ENCODE data around the gene BRD9.
A peak's percentile ranks its signal among the peaks of the same experiment; 100 is the strongest.
"Not testable (repeated sequence)": the region's sequence is repeated elsewhere in the genome, so short reads cannot be mapped to it uniquely, and the experiment has no call there.

The BRD9 gene

GRCh38 chr5:892394-893136, at the start of gene BRD9, which contains the start of gene TRIP13:
BRD9 (minus strand) TSS chr5:892801; CDS start chr5:892657, 144 bp downstream.
TRIP13 (plus strand) TSS chr5:892884; CDS start chr5:892999, 115 bp downstream.
- peak; percentile 85 to 88 for DNase-seq

- DNase-seq = not testable (repeated sequence)
Observed at GRCh38 chr5:940741-941140, 48.1 kb upstream of the BRD9 start.

DNA sequence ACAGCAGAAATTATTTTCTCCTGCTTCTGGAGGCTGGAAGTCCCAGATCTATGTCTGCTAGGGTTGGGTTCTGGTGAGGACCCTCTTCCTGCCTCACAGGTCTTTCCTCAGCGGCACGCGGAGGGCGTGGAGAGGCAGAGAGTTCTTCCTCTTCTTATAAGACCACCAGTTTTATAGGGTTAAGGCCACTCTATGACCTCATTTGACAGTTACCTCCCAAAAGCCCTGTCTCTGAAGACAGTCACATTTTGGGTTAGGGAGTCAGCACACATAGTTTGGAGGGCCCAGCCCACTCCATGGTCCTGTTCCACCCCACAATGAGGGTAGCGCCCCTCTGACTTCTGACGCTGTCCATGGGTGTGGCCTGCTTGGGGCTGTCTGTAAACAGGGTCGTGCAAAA, 46.8 kb upstream of the BRD9 start:
- DNase-seq = no peak

GRCh38 chr5:937151-937924, 44.7 kb upstream of the BRD9 start:
- no peak for DNase-seq

DNA sequence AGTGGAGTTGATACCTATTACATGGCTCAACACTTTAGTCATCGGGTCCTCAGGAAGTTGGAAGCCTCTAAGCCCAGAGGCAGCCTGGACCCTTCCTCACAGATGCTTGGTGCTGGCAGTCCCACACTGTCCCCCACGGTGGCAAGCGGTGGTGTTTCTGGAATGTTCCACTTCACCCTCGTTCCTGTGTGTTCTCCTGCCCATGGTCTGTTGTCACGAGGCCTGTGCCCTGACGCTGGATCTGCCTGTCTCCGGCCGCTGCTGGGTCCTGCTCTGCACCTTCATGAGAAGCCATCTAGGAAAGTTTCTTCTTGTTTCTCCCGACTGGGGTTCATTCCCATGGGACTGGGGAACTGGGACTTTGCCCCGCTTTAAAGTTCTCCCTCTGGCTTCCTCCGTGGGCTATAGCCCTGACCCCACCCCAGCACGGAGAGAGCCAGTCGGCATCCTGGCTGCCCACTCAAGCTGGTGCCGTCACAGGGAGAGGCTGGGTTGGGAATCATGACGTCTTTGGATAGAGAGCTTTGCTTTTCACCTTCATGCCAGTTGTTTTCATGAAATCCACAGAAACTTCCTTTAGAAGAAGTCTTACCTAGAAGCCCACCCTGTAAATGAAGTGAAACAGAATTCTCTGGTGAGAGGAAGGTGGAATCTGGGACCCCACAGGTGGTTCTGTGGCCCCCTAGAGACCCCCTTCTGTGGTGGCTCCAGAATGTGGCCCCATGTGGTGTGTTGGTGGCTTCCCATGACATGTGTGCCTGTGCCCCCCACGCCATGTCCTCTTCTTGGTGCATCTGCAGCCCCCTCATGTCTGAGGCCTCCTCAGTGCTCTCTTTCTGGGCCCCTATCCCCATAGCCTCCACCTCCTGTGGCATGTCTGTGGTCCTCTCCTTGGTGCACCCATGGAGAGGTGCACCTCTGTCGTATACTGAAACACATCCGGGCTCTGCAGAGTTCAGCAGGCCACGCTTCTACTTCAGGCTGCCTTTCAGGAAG, 43.8 kb upstream of the BRD9 start:
- peak in 1 of 2 donors; percentile 8 for DNase-seq

DNA sequence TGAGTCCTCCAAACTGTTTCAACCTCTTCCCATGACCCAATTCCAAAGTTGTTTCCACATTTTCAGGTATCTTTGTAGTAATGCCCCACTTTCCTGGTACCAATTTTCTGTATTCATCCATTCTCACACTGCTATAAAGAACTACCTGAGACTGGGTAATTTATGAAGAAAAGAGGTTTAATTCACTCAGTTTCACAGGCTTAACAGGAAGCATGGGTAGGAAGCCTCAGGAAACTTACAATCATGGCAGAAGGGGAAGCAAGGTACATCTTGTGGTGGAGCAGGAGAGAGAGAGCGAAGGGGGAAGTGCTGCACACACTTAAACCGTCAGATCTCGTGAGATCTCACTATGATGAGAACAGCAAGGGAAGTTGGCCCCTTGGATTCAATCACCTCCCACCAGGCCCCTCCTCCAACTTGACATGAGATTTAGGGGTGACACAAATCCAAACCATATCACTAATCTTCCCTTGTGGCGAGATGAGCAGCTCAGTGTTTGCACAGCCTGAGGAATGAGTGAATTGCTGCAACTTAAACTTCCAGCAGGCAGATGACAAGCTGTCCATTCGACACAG, 43.0 kb upstream of the BRD9 start:
- no peak for DNase-seq

GRCh38 chr5:934381-934967, 41.9 kb upstream of the BRD9 start:
- not testable (repeated sequence) for DNase-seq

DNA sequence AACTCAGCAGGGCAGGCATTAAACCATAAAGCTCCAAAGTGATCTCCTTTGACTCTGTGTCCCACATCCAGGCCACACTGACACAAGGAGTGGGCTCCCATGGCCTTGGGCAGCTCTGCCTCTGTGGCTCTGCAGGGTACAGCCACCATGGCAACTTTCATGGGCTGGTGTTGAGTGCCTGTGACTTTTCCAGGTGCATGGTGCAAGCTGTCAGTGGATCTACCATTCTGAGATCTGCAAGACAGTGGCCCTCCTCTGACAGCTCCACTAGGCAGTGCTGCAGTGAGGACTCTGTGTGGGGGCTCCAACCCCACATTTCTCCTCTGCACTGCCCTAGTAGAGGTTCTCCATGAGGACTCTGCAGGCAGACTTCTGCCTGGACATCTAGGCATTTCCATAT, 41.4 kb upstream of the BRD9 start:
- not testable (repeated sequence) for DNase-seq

- DNase-seq = no peak
Observed at GRCh38 chr5:933251-933861, 40.8 kb upstream of the BRD9 start.

GRCh38 chr5:932628-933250, 40.1 kb upstream of the BRD9 start:
- DNase-seq = no peak

- no peak for DNase-seq
Observed at GRCh38 chr5:932151-932627, 39.6 kb upstream of the BRD9 start.

DNA sequence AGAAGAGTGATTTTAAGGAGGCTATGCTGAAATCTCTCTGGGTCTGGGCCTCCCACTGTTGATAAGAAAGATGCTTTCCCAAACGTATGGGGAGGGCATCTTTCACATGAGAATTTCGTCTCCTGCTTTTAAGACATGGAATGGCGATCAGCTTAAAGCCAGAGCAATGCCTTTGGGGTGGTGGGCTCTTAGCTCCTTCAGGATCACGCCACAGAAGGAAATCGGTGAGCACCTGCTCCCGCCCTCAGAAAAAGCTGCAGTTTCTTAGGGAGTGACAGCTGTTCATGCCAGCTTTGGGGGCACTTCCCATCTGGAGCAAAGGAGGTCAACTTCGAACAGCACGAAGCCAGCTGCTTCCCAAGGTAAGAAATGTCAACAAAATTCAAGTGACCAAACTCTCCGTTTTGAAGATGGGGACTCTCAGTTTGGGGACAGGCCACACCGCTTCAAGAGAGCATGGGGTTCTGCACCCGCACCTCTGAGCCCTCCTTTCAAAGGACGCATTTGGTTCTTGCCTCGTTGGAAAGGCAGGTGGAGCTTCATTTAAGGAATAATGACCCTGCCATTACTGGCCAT, 39.1 kb upstream of the BRD9 start:
- no peak for DNase-seq

- DNase-seq = no peak
Observed at GRCh38 chr5:930866-931265, 38.3 kb upstream of the BRD9 start.

DNA sequence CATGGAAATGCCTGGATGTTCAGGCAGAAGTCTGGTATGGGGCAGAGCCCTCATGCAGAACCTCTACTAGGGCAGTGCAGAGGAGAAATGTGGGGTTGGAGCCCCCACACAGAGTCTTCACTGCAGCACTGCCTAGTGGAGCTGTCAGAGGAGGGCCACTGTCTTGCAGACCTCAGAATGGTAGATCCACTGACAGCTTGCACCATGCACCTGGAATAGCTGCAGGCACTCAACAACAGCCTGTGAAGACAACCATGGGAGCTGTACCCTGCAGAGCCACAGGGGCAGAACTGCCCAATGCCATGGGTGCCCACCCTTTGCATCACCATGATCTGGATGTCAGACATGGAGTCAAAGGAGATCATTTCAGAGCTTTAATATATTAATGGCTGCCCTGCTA, 37.0 kb upstream of the BRD9 start:
- no peak for DNase-seq

- not testable (repeated sequence) for DNase-seq
Observed at GRCh38 chr5:929182-929581, 36.6 kb upstream of the BRD9 start.

GRCh38 chr5:927172-928015, 34.8 kb upstream of the BRD9 start:
- no peak for DNase-seq

DNA sequence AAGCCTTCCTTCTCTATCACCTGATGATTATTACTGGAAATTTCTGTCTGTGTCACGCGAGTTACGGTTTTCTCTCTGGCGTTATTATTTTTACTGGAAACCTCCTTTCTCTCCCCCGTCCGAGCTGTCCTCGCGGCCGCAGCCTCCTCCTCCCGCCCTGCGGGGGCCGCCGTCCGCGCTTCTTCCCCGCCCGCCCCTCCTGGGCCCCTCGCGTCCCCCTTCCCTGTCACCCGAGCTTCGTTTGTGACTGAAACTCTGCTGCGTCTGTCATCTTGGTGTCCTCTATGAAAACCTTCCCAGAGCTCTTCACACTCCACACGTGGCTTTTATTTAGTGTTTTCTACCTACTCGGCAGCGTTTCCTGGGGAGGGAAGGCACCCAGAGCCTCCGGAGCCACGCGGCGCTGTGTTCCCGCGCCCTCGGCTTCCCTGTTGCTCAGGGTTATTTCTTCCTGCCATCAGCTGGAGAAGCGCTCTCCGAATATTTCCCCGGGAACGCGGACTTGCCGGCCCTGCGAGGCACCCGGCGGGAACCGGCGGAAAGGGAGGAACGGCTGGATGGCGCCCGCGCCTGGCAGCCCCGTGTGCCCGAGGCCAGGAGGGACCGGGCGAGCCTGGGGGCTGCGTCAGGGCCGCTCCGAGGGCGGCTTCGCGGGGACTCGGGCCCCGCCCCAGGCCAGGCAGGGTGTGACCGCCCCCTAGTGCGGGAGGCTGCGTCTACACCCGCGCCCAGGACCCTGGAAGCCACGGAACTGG, 34.0 kb upstream of the BRD9 start:
- DNase-seq = peak; percentile 27 to 46

DNA sequence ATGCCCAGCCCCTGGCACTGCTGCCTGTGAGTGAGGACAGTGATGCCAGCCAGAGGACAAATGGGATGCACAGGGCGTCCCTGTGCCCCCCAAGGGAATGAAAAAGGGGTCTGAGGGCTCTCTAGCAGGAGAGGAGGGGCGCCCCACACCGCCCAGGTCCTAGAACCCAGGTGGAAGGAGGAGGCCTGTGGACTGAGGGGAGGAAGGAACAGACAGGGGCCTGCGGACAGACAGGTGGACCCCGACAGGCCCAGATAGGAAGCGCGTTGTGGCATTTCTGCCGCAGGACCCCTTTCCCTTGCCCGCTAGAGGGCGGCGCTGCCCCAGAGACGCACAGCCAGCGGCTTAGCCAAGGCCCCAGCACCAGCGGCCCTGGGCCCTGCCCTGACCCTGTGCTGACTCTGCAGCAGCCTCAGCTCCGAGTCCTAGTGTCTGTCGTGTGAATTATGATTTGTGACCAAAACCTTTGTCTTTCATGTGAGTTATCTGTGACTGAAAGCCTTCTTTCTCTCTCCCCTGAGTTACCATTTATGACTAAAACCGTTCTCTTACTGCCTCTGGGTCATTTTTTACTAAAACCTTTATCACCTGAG, 30.8 kb upstream of the BRD9 start:
- peak; percentile 75 to 80 for DNase-seq

Measured in stimulated activated CD4-positive, alpha-beta T cell treated with anti-CD3 and anti-CD28 coated beads, Interleukin-2, amount 100 ng/mL, for 24 hours (primary cell).